ENCODE measurements around the gene POLD4. TPM values are rescaled to one million over a fixed set of nuclear protein-coding genes. Genes with fewer than 3 reads are reported as not detected.

Gene POLD4
- total RNA-seq, 1 donor from 2014 or later: 39.8 TPM

DNA sequence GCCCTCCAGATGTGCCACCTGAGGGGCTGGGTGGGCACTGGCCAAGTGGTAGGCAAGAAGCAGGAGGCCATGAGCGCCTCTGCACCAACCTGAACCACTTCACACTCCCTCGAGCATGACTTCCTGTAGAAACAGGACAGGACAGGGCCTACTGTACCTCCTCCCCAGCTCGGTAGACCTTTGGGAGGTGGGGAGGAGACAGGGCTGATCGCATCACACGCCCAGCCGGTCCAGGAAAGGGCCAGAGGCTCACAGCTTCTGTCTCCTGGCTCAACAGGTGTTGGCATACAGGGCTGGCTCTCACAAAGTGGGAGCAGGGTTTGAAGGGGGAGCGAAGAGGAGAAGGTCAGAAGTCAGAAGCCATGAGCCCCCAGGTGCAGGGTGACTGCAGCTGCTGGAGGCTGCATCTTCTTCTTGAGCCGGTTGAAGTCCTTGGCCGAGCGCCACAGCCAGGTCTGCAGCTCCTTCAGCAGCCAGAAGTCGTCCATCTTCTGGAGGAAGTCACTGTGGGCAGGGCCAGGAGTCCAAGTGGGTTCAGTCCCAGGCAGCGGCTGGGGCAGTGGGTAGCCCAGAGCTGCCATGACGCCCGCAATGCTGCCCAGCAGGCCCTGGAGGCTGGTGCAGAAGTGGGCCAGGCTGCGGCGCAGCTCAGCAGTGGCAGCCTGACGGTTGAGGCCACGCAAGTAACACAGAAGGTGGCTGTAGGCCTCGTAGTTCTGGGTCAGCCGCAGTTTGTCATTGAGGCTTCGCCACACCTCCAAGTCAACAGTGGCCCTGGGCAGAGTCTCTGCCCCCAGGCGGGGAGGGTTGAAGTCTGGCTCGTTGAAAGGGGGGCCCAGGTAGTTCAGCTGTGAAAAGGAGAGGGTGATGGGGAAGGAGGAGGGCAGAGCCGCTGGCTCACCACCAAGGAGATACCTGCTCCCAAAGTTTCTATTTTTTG lies 11.7 kb upstream of the POLD4 start:
- Mint-ChIP-seq H3K27ac (no peak overlapping the region), H3K4me1 (ENCODE audit: low read depth) (peaks cover 12% of the 10 kb centered on the region), H3K4me3 (no peak overlapping the region), H3K36me3 (ENCODE audit: low read depth) (no peaks in the 10 kb centered on the region), H3K9me3 (no peaks in the 10 kb centered on the region), H3K27me3 (ENCODE audit: insufficient read depth) (peaks cover 45% of the 10 kb centered on the region)
- DNase-seq (ENCODE audit: low spot score): no peak
- intact Hi-C loops (cut with micrococcal nuclease): no loop called here

DNA sequence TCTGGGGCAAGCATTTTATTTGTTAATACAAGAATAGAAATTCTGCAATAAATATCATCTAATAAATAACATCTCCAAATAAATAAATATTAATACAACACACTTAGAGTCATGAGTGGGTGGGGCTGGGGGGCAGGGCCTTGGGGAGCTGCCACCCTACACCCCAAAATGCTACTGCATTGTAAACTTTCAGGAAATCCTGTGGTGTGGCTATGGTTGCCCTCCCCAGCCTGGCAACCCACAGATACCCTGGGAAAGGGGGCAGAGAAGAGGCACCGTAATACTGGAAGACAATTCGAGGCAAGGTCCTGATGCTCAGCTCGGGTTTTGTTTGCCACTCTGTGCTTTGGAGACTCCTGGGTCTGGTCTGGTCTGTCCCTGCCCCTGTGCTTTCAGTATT lies 10.8 kb upstream of the POLD4 start:
- Mint-ChIP-seq H3K36me3 (ENCODE audit: low read depth) (no peaks in the 10 kb centered on the region), H3K4me1 (ENCODE audit: low read depth) (peaks cover 12% of the 10 kb centered on the region), H3K27ac (no peak overlapping the region), H3K27me3 (ENCODE audit: insufficient read depth) (peaks cover 37% of the 10 kb centered on the region), H3K9me3 (no peaks in the 10 kb centered on the region), H3K4me3 (no peak overlapping the region)
- DNase-seq (ENCODE audit: low spot score): no peak
- intact Hi-C loops (cut with micrococcal nuclease): no loop called here

GRCh38 chr11:67357831-67358670 lies 4.7 kb upstream of the POLD4 start:
- no peak overlapping the region for H3K27ac Mint-ChIP-seq
- peaks cover 21% of the 10 kb centered on the region for H3K27me3 Mint-ChIP-seq (ENCODE audit: insufficient read depth)
- H3K4me3 Mint-ChIP-seq: no peak overlapping the region
- H3K9me3 Mint-ChIP-seq: no peaks in the 10 kb centered on the region
- H3K36me3 Mint-ChIP-seq (ENCODE audit: low read depth): no peaks in the 10 kb centered on the region
- intact Hi-C loops (cut with micrococcal nuclease): loop anchor here (1.0 to 10.0 kb wide), 3 partner anchors 10 to 227 kb away; partner anchors contain the start of gene GSTP1
- peaks cover 25% of the 10 kb centered on the region for H3K4me1 Mint-ChIP-seq (ENCODE audit: low read depth)
- no peak for DNase-seq (ENCODE audit: low spot score)

DNA sequence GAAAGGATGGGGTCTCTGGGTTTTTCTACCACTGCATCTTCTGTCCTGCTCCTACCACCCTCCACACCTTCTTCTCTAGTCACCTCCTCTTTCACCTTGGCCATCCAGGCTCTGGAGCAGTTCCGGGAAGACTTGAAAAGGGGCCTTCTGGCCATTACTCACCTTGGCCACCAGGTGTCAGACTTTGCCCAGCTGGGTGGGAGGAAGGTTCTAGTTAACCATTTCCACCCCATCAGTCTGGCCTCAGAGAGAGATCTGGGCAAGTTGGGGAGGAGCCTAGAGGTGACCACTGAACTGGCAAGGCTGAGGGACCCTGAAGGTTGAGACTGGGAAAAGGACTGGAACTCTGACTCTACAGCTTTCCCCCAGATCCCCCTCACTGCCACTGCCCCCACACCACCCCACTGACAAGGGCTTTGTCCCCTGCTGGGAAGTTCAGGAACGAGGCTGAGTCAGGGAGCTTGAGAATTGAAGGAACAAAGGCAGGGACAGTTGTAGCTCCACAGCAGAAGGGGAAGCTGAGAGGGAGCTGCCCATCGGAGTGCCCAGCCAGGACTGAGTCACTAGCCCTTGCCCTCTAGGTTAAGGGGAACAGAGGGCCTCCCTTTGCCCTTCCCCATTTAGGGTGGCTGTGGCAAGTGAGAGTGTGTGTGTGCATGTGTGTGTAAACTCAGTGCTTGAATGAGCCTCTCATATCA lies 3.7 kb upstream of the POLD4 start:
- peak overlapping the region; percentile 75 for H3K27ac Mint-ChIP-seq
- intact Hi-C loops (cut with micrococcal nuclease): loop anchor here (1.0 to 10.0 kb wide), 3 partner anchors 11 to 228 kb away; partner anchors contain the start of gene GSTP1
- H3K4me1 Mint-ChIP-seq (ENCODE audit: low read depth): peaks cover 25% of the 10 kb centered on the region
- H3K4me3 Mint-ChIP-seq: peak overlapping the region; percentile 23
- no peaks in the 10 kb centered on the region for H3K36me3 Mint-ChIP-seq (ENCODE audit: low read depth)
- DNase-seq (ENCODE audit: low spot score): peak; percentile 66
- H3K27me3 Mint-ChIP-seq (ENCODE audit: insufficient read depth): peaks cover 11% of the 10 kb centered on the region
- no peaks in the 10 kb centered on the region for H3K9me3 Mint-ChIP-seq

DNA sequence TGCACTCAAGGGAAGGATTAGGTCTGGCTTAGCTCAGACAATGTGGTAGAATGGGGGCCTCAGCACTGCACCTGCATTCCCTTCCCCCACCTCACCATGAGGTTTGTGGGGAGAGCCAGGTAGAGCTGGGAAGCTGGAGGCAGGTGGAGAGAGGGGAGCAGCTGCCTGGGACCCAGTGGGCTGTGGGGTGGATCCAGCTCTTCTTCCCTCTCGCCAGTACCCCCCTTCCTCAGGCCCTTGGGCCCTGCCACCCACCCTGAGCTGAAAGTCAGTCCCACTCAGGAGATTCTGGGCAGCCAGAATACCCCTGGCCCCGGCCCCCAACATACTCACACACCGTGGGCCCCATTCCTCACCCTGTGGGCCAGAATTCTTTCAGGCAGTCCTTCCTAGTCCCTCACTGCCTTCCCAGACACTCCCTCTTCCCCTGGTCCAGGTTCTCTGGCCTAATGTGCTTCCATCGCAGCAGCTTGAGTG lies 3.1 kb upstream of the POLD4 start:
- Mint-ChIP-seq H3K4me1 (ENCODE audit: low read depth) (peaks cover 29% of the 10 kb centered on the region), H3K27ac (peak overlapping the region; percentile 75), H3K9me3 (no peaks in the 10 kb centered on the region), H3K27me3 (ENCODE audit: insufficient read depth) (peaks cover 9% of the 10 kb centered on the region), H3K4me3 (peak overlapping the region; percentile 23), H3K36me3 (ENCODE audit: low read depth) (no peaks in the 10 kb centered on the region)
- intact Hi-C loops (cut with micrococcal nuclease): loop anchor here (10.0 kb wide), 1 partner anchor 228 kb away; the partner anchor contains the start of gene GSTP1
- no peak for DNase-seq (ENCODE audit: low spot score)

DNA sequence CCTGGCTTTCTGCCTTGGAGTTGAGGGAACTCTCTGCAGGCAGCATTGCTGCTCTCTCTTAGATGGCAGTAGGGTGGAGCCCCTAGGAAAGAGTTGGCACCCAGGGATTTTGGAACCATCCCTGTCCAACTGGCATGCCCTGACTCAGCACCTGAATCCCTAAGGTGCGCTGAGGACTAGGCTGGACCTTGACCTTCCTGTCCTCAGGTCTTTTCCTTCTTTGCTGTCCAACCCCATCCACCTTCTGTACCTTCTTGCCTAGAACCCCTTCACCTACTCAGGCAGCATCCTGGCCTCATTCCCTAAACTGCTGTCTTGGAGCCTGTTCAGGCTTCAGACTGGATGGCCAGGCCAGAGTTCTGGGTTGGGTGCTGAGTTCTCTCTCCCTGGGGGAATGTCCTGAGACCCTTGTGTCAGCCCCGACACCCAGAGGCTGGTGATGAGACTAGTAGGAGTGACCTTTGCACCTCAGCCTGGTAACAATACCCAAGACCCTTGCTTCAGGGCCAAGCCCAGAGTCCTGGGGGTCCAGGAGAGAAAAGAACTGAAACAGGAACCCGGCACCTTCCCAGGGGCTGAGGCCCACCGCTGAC lies 2.5 kb upstream of the POLD4 start:
- Mint-ChIP-seq H3K4me1 (ENCODE audit: low read depth) (peaks cover 34% of the 10 kb centered on the region), H3K27ac (no peak overlapping the region), H3K4me3 (no peak overlapping the region), H3K27me3 (ENCODE audit: insufficient read depth) (peaks cover 5% of the 10 kb centered on the region), H3K9me3 (no peaks in the 10 kb centered on the region), H3K36me3 (ENCODE audit: low read depth) (no peaks in the 10 kb centered on the region)
- intact Hi-C loops (cut with micrococcal nuclease): loop anchor here (10.0 kb wide), 1 partner anchor 229 kb away; the partner anchor contains the start of gene GSTP1
- DNase-seq (ENCODE audit: low spot score): no peak

- Mint-ChIP-seq H3K36me3 (ENCODE audit: low read depth) (no peaks in the 10 kb centered on the region), H3K27me3 (ENCODE audit: insufficient read depth) (peaks cover 5% of the 10 kb centered on the region), H3K4me1 (ENCODE audit: low read depth) (peaks cover 34% of the 10 kb centered on the region), H3K9me3 (no peaks in the 10 kb centered on the region), H3K4me3 (peak overlapping the region; percentile 11), H3K27ac (peak overlapping the region; percentile 98)
- no peak for DNase-seq (ENCODE audit: low spot score)
- intact Hi-C loops (cut with micrococcal nuclease): loop anchor here (10.0 kb wide), 1 partner anchor 230 kb away; the partner anchor contains the start of gene GSTP1
These were observed 1.9 kb upstream of the POLD4 start for GRCh38 chr11:67355023-67355793.

GRCh38 chr11:67354075-67355022 lies 1.0 kb upstream of the POLD4 start:
- intact Hi-C loops (cut with micrococcal nuclease): loop anchor here (5.0 to 10.0 kb wide), 3 partner anchors 113 to 453 kb away; partner anchors contain the start of genes GSTP1 and TMEM134
- peak overlapping the region; percentile 98 for H3K27ac Mint-ChIP-seq
- DNase-seq (ENCODE audit: low spot score): no peak
- no peaks in the 10 kb centered on the region for H3K9me3 Mint-ChIP-seq
- H3K36me3 Mint-ChIP-seq (ENCODE audit: low read depth): no peaks in the 10 kb centered on the region
- peak overlapping the region; percentile 94 for H3K4me3 Mint-ChIP-seq
- peaks cover 5% of the 10 kb centered on the region for H3K27me3 Mint-ChIP-seq (ENCODE audit: insufficient read depth)
- H3K4me1 Mint-ChIP-seq (ENCODE audit: low read depth): peaks cover 34% of the 10 kb centered on the region

- intact Hi-C loops (cut with micrococcal nuclease): loop anchor here (1.0 to 10.0 kb wide), 11 partner anchors 7 to 1064 kb away; partner anchors contain the start of genes CLCF1, GSTP1, PC and RAD9A
- Mint-ChIP-seq H3K27ac (peak overlapping the region; percentile 98), H3K9me3 (no peaks in the 10 kb centered on the region), H3K4me1 (ENCODE audit: low read depth) (peaks cover 34% of the 10 kb centered on the region), H3K4me3 (peak overlapping the region; percentile 94), H3K36me3 (ENCODE audit: low read depth) (no peaks in the 10 kb centered on the region), H3K27me3 (ENCODE audit: insufficient read depth) (peaks cover under 1% of the 10 kb centered on the region)
- peak; percentile 50 for DNase-seq (ENCODE audit: low spot score)
These were observed 615 bp downstream of the POLD4 start for GRCh38 chr11:67352546-67353316.

All from activated T-helper 1 cell treated with anti-CD3 and anti-CD28 coated beads, Interleukin-12 subunit alpha, Interleukin-12 subunit beta, Interleukin-2, Interleukin-4 antibody, amounts not matched to agents 30 ng/mL and 10 ng/mL and 1 ng/mL, durations not matched to agents 14 hours and 24 hours and 36 hours (primary cell).